ENCODE results near the gene ASB2. TPM values are rescaled to one million over a fixed set of nuclear protein-coding genes. Genes with fewer than 3 reads are reported as not detected.

ASB2 gene
- polyA plus RNA-seq, 10 donors, result 13.0 to 33.7 (median 24.8) TPM

- DNase-seq, result no peak
Measured at GRCh38 chr14:93963692-93964091, 12.7 kb downstream of the ASB2 start.

- DNase-seq, result no peak
Measured at GRCh38 chr14:93962701-93963601, 13.4 kb downstream of the ASB2 start.

- DNase-seq, result no peak
Measured at GRCh38 chr14:93961620-93962019, 14.8 kb downstream of the ASB2 start.

- DNase-seq, result no peak
Measured at GRCh38 chr14:93960774-93961438, 15.5 kb downstream of the ASB2 start.

GRCh38 chr14:93960108-93960475 lies 16.3 kb downstream of the ASB2 start:
- no peak for DNase-seq

GRCh38 chr14:93959239-93960107 lies 16.9 kb downstream of the ASB2 start:
- DNase-seq, result no peak

GRCh38 chr14:93958567-93959238 lies 17.7 kb downstream of the ASB2 start:
- no peak for DNase-seq

GRCh38 chr14:93957751-93958566 lies 18.4 kb downstream of the ASB2 start:
- DNase-seq, result no peak

GRCh38 chr14:93957333-93957710 lies 19.0 kb downstream of the ASB2 start:
- DNase-seq, result no peak

GRCh38 chr14:93956514-93957332 lies 19.6 kb downstream of the ASB2 start:
- peak; percentile 66 to 77 (median 68) for DNase-seq

- DNase-seq, result no peak
Measured at GRCh38 chr14:93955850-93956481, 20.4 kb downstream of the ASB2 start.

GRCh38 chr14:93954900-93955849 lies 21.2 kb downstream of the ASB2 start:
- DNase-seq, result peak in 1 of 3 donors; percentile 46

GRCh38 chr14:93954516-93954830 lies 21.9 kb downstream of the ASB2 start:
- DNase-seq, result no peak

GRCh38 chr14:93953739-93954515 lies 22.4 kb downstream of the ASB2 start:
- DNase-seq, result peak in 1 of 3 donors; percentile 57

GRCh38 chr14:93953263-93953662 lies 23.1 kb downstream of the ASB2 start:
- DNase-seq, result no peak

GRCh38 chr14:93952829-93953228 lies 23.5 kb downstream of the ASB2 start:
- DNase-seq, result no peak
